HL-60 (cell line): ENCODE measurements around the gene CDC42.

Experiments
- DNase-seq, 2 experiments: peaks; one replicate each; pipeline ENCODE4 v3.0.0-alpha.2; 2010 to 2020; ENCODE audit warnings: low read depth in 1 of 2, low spot score in 1 of 2
- H3K27ac ChIP-seq: fragments of 250-450 bp; sonication (Bioruptor Pico); replicated peaks from 2 replicates; pipeline ENCODE4 v1.5.1; 2020; ENCODE audit warnings: mild to moderate bottlenecking, moderate library complexity
- H3K27me3 ChIP-seq: fragments of 250-450 bp; sonication (Bioruptor Pico); 2 replicates; pipeline ENCODE4 v1.5.1; 2021; ENCODE audit warnings: mild to moderate bottlenecking, moderate library complexity; ENCODE audit not compliant: insufficient read depth, poor library complexity, severe bottlenecking
- H3K4me3 ChIP-seq: replicated peaks from 2 replicates; pipeline ENCODE4 v1.5.1; 2011; ENCODE audit warnings: mild to moderate bottlenecking, control low read depth, low read length; ENCODE audit not compliant: insufficient read depth
- CTCF ChIP-seq: IDR thresholded peaks from one replicate; pipeline ENCODE4 v1.5.1; 2011; ENCODE audit warnings: low read length, control low read depth, inconsistent platforms; ENCODE audit not compliant: insufficient read depth
- GABPA ChIP-seq: IDR thresholded peaks from 2 replicates; pipeline ENCODE4 v1.6.1; 2012; ENCODE audit warnings: low read depth
- POLR2AphosphoS5 ChIP-seq: IDR thresholded peaks from 2 replicates; pipeline ENCODE4 v1.6.1; 2012; ENCODE audit warnings: low read depth
- SPI1 ChIP-seq: IDR thresholded peaks from 2 replicates; pipeline ENCODE4 v1.6.1; 2012; ENCODE audit warnings: low read depth, mild to moderate bottlenecking, borderline replicate concordance
- TF ChIP-seq, protein P1 (sequence below): IDR thresholded peaks from 2 replicates; pipeline ENCODE4 v1.6.1; 2012; ENCODE audit warnings: low read depth; ENCODE audit not compliant: insufficient replicate concordance

CDC42 gene

DNA sequence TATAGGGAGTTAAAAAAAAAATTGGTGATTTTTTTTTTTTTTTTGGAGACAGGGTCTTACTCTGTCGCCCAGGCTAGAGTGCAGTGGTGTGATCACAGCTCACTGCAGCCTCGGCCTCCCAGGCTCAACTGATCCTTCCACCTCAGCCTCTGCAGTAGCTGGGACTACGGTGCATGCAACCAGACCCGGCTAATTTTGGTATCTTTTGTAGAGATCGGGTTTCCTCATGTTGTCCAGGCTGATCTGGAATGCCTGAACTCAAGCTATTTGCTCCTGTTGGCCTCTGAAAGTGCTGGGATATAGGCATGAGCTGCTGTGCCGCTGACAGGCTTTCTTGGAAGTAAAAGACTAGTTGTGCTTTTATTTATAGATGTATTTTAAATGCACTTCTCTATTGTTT lies 3.0 kb downstream of the CDC42 start:
- no peak for DNase-seq
- Histone ChIP-seq H3K27me3 (no peaks in the 10 kb centered on the region), H3K4me3 (no peak overlapping the region), H3K27ac (no peak overlapping the region)
- TF ChIP-seq CTCF, result no peak
- no peak for TF ChIP-seq POLR2AphosphoS5
- TF ChIP-seq, protein P1, sequence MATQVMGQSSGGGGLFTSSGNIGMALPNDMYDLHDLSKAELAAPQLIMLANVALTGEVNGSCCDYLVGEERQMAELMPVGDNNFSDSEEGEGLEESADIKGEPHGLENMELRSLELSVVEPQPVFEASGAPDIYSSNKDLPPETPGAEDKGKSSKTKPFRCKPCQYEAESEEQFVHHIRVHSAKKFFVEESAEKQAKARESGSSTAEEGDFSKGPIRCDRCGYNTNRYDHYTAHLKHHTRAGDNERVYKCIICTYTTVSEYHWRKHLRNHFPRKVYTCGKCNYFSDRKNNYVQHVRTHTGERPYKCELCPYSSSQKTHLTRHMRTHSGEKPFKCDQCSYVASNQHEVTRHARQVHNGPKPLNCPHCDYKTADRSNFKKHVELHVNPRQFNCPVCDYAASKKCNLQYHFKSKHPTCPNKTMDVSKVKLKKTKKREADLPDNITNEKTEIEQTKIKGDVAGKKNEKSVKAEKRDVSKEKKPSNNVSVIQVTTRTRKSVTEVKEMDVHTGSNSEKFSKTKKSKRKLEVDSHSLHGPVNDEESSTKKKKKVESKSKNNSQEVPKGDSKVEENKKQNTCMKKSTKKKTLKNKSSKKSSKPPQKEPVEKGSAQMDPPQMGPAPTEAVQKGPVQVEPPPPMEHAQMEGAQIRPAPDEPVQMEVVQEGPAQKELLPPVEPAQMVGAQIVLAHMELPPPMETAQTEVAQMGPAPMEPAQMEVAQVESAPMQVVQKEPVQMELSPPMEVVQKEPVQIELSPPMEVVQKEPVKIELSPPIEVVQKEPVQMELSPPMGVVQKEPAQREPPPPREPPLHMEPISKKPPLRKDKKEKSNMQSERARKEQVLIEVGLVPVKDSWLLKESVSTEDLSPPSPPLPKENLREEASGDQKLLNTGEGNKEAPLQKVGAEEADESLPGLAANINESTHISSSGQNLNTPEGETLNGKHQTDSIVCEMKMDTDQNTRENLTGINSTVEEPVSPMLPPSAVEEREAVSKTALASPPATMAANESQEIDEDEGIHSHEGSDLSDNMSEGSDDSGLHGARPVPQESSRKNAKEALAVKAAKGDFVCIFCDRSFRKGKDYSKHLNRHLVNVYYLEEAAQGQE, result no peak
- no peak for TF ChIP-seq SPI1
- TF ChIP-seq GABPA, result no peak

DNA sequence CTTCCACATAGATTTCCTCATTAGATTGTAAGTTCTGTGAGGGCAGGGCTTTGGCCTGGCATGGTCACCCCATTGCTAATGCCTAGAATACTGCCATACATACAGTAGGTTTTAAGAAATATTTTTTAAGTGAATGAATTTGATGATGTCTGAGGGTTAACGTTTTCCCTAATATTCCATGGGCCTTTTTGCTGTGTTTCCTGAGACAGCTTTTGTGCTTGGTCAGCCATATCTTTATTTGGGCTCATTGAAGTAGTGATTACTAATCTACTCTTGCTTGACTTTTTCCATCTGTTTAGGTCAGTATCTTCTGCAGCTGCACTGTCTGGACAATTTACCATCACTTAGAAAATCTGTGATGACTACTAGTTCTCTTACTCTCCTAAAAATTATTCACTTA lies 3.5 kb downstream of the CDC42 start:
- no peak overlapping the region; the same call in 1 of the 2 replicates for H3K27ac ChIP-seq
- no peak for DNase-seq
- TF ChIP-seq SPI1, result no peak
- no peak for TF ChIP-seq GABPA
- no peak for TF ChIP-seq POLR2AphosphoS5
- TF ChIP-seq CTCF, result no peak
- H3K27me3 ChIP-seq, result no peaks in the 10 kb centered on the region
- H3K4me3 ChIP-seq, result no peak overlapping the region

DNA sequence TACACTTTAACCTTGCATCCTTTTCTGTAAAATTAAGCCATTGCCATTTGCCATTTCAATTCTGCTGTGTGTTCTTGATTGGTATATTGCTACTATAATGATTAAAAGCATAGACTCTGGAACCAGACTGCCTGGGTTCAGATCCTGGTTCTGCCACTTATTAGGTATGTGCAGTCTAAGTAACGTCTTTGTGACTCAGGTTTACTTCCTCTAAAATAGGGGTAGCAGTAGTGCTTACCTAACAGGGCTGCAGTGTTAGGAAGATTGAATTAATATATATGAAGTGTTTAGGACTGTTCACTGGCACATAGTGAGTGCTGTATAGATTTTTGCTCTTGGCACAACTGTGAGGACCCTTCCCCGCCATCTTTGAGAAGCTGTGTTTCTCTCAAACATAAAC lies 4.4 kb downstream of the CDC42 start:
- no peak overlapping the region for H3K27ac ChIP-seq

More for the DNA sequence above, 4.4 kb downstream of the CDC42 start:
- no peaks in the 10 kb centered on the region for H3K27me3 ChIP-seq
- H3K4me3 ChIP-seq, result no peak overlapping the region
- peak in 1 of 2 experiments; percentile 15 for DNase-seq
- TF ChIP-seq, protein P1, result no peak
- TF ChIP-seq POLR2AphosphoS5, result no peak
- no peak for TF ChIP-seq SPI1
- no peak for TF ChIP-seq GABPA
- TF ChIP-seq CTCF, result no peak
